ENCODE data around the gene SC5D.

GRCh38 chr11:121323046-121323607, 30.6 kb downstream of the SC5D start:
- TF ChIP-seq NPAS2 (CRISPR knock-in tag; IDR thresholded peaks at IDR 0.05; ENCODE audit: borderline replicate concordance) = no peak
- TF ChIP-seq MAFK (IDR thresholded peaks at IDR 0.05; ENCODE audit: partially characterized antibody) = no peak
- no peak for TF ChIP-seq CTCF (IDR thresholded peaks at IDR 0.05)
- TF ChIP-seq HDAC2 (IDR thresholded peaks at IDR 0.05) = no peak
- TF ChIP-seq POLR2A (IDR thresholded peaks at IDR 0.05; ENCODE audit: low read length) = no peak
- no peak for TF ChIP-seq CEBPB (IDR thresholded peaks at IDR 0.05)
- TF ChIP-seq KDM1A (IDR thresholded peaks at IDR 0.05; ENCODE audit: low read depth) = no peak
- no peak for TF ChIP-seq ELK1 (IDR thresholded peaks at IDR 0.05; ENCODE audit: low read depth, low read length)
